Natural killer cell (primary cell): ENCODE data around the gene FUT3. TPM values are rescaled to one million over a fixed set of nuclear protein-coding genes. Genes with fewer than 3 reads are reported as not detected.

Experiments
- ATAC-seq, 3 donors: fragments of 150-1000 bp in 2 of 3; fragments of 200-7000 bp in 1 of 3; cut with Tn5 transposase; 1 replicate in 1 of 3; 2 replicates in 2 of 3; pipeline ENCODE4 v1.10.0; 2021; ENCODE audit warnings: mild to moderate bottlenecking in 2 of 3, moderate library complexity in 2 of 3
- DNase-seq, 2 donors: peaks; one replicate each; pipeline versions ENCODE4 v3.0.0 to v3.0.0-alpha.2; 2013 to 2021; ENCODE audit warnings: mixed read lengths in 1 of 2
- H3K27ac ChIP-seq: one replicate; pipeline ENCODE4 v1.5.1; 2013; ENCODE audit warnings: mild to moderate bottlenecking, low read length
- H3K27me3 ChIP-seq: one replicate; pipeline ENCODE4 v1.6.1; 2013; ENCODE audit warnings: low read length; ENCODE audit not compliant: control insufficient read depth, insufficient read depth
- H3K36me3 ChIP-seq: one replicate; pipeline ENCODE4 v1.6.1; 2013; ENCODE audit warnings: low read length; ENCODE audit not compliant: control insufficient read depth, insufficient read depth
- H3K4me1 ChIP-seq: one replicate; pipeline ENCODE4 v1.6.1; 2013; ENCODE audit warnings: low read length; ENCODE audit not compliant: control insufficient read depth, insufficient read depth
- H3K4me3 ChIP-seq: one replicate; pipeline ENCODE4 v1.5.1; 2013; ENCODE audit warnings: low read length
- H3K9me3 ChIP-seq: one replicate; pipeline ENCODE4 v1.6.1; 2013; ENCODE audit warnings: low read length; ENCODE audit not compliant: control insufficient read depth, insufficient read depth
- H3K27ac Mint-ChIP-seq, 2 donors: one replicate each; pipeline ENCODE4 v1.8.0; 2022; ENCODE audit warnings: mild to moderate bottlenecking in 2 of 2, mixed read lengths in 2 of 2, moderate library complexity in 1 of 2
- H3K27me3 Mint-ChIP-seq, 2 donors: one replicate each; pipeline ENCODE4 v1.8.0; 2022; ENCODE audit warnings: low read depth in 2 of 2, mixed read lengths in 2 of 2
- H3K36me3 Mint-ChIP-seq: one replicate; pipeline ENCODE4 v1.8.0; 2022; ENCODE audit warnings: mixed read lengths
- H3K4me1 Mint-ChIP-seq, 2 donors: one replicate each; pipeline ENCODE4 v1.8.0; 2022; ENCODE audit warnings: mixed read lengths in 2 of 2
- H3K4me3 Mint-ChIP-seq: one replicate; pipeline ENCODE4 v1.8.0; 2022; ENCODE audit warnings: mild to moderate bottlenecking, moderate library complexity, mixed read lengths
- H3K9me3 Mint-ChIP-seq, 2 donors: one replicate each; pipeline ENCODE4 v1.8.0; 2022; ENCODE audit warnings: mixed read lengths in 2 of 2
- WGBS: methylation state at CpG from one replicate; pipeline ENCODE4 v1.1.7; 2013; ENCODE audit warnings: missing lambda C conversion rate; ENCODE audit not compliant: insufficient coverage; 5-methylcytosine and 5-hydroxymethylcytosine counted together
- intact Hi-C: fragments of 100-400 bp; cut with micrococcal nuclease; formaldehyde crosslinking; loops from one replicate; pipeline ENCODE4 v1.14.2; 2022
- total RNA-seq, 4 donors: library from RNA; stranded (reverse); fragments of 120-200 nt in 1 of 4; gene quantifications; one replicate each; pipeline versions ENCODE4 v1.2.3 to v1.2.4, GENCODE V29; 2013 to 2022
- TF ChIP-seq, protein P1 (sequence below): fragments of 200-600 bp; IDR thresholded peaks from one replicate; pipeline ENCODE4 v1.8.0; 2022; ENCODE audit warnings: antibody characterized with exemption

FUT3 gene
- total RNA-seq, 3 donors from 2014 or later (not counting 1 experiment from before 2014, with no cell fraction given), result not detected

DNA sequence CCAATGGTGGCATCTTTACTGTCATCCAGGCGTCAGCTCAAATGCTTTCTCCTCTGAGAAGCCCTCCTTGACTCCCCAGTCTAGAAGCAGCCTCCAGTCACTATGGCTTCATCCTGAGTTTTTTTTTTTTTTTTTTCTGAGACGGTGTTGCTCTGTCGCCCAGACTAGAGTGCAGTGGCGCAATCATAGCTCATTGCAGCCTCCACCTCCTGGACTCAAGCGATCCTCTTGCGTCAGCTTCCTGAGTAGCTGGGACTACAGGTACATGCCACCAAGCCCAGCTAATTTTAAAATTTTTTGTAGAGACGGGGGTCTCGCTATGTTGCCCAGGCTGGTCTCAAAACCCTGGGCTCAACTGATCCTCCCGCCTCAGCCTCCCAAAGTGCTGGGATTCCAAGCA is 42.2 kb downstream of the FUT3 start:
- H3K4me1 Mint-ChIP-seq, result peaks cover 4 to 7% of the 10 kb centered on the region in 2 donors
- no peak overlapping the region for H3K27ac Mint-ChIP-seq
- Histone ChIP-seq H3K4me1 (peaks cover 13% of the 10 kb centered on the region), H3K27me3 (peaks cover 7% of the 10 kb centered on the region), H3K4me3 (no peak overlapping the region), H3K27ac (no peak overlapping the region), H3K9me3 (no peaks in the 10 kb centered on the region), H3K36me3 (no peaks in the 10 kb centered on the region)
- no peak overlapping the region for H3K4me3 Mint-ChIP-seq
- peaks cover 7 to 20% of the 10 kb centered on the region in 2 donors for H3K27me3 Mint-ChIP-seq
- intact Hi-C loops, result no loop called here
- H3K9me3 Mint-ChIP-seq, result no peaks in the 10 kb centered on the region
- DNase-seq (no peak), ATAC-seq (no peak)
- WGBS, result 84% methylated on average over 9 of the region's 9 CpGs
- H3K36me3 Mint-ChIP-seq, result no peaks in the 10 kb centered on the region
- TF ChIP-seq, protein P1, sequence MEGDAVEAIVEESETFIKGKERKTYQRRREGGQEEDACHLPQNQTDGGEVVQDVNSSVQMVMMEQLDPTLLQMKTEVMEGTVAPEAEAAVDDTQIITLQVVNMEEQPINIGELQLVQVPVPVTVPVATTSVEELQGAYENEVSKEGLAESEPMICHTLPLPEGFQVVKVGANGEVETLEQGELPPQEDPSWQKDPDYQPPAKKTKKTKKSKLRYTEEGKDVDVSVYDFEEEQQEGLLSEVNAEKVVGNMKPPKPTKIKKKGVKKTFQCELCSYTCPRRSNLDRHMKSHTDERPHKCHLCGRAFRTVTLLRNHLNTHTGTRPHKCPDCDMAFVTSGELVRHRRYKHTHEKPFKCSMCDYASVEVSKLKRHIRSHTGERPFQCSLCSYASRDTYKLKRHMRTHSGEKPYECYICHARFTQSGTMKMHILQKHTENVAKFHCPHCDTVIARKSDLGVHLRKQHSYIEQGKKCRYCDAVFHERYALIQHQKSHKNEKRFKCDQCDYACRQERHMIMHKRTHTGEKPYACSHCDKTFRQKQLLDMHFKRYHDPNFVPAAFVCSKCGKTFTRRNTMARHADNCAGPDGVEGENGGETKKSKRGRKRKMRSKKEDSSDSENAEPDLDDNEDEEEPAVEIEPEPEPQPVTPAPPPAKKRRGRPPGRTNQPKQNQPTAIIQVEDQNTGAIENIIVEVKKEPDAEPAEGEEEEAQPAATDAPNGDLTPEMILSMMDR, result no peak

DNA sequence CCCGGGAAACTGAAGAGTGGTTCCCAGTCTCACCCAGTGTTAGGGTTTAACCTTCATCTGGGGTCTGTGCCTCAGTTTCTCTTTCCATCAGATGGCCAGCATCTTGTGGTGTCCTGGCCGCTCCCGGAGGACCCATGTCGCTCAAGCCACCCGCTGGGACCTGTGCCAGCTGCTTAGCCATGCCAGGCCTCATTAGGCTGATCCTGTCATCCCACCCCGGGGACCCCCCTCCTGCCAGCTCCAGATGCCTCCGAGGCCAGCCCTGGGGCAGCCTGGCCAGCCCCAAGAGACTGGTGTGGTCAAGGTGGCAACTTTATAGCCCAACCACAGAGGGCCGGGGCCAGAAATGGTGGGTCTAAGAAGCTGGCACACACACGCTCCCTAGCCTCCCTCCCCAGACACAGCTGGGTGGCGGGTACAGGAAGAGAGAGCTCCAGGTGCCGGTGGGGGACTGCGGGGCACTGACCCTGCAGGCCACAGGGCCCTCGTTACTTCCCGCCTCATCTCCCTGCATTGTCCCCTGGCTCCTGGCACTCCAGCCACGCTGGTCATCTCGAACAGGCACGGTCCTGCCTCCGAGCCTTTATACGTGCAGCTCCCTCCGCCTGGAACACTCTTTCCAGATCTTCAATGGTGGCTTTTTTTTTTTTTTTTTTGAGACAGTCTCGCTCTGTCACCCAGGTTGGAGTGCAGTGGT is 43.0 kb downstream of the FUT3 start:
- H3K27ac Mint-ChIP-seq, result no peak overlapping the region
- WGBS, result 74% methylated on average over 20 of the region's 21 CpGs
- TF ChIP-seq, protein P1, result no peak
- peaks cover 21% of the 10 kb centered on the region for H3K4me1 ChIP-seq
- H3K9me3 ChIP-seq, result no peaks in the 10 kb centered on the region
- peaks cover 7 to 28% of the 10 kb centered on the region in 2 donors for H3K27me3 Mint-ChIP-seq
- no peak for ATAC-seq
- peaks cover 14% of the 10 kb centered on the region for H3K27me3 ChIP-seq
- H3K4me3 ChIP-seq, result no peak overlapping the region
- no peaks in the 10 kb centered on the region for H3K36me3 Mint-ChIP-seq
- H3K27ac ChIP-seq, result no peak overlapping the region
- intact Hi-C loops, result no loop called here
- H3K4me3 Mint-ChIP-seq, result no peak overlapping the region
- DNase-seq, result no peak
- H3K4me1 Mint-ChIP-seq, result peaks cover 11 to 14% of the 10 kb centered on the region in 2 donors
- no peaks in the 10 kb centered on the region for H3K36me3 ChIP-seq
- no peaks in the 10 kb centered on the region for H3K9me3 Mint-ChIP-seq

GRCh38 chr19:5806905-5807304 is 44.3 kb downstream of the FUT3 start:
- H3K36me3 Mint-ChIP-seq, result no peaks in the 10 kb centered on the region
- no peak overlapping the region for H3K4me3 ChIP-seq
- H3K4me1 Mint-ChIP-seq, result peaks cover 12 to 16% of the 10 kb centered on the region in 2 donors
- no peak overlapping the region for H3K27ac Mint-ChIP-seq
- no peaks in the 10 kb centered on the region for H3K9me3 ChIP-seq
- TF ChIP-seq, protein P1, result no peak
- H3K27me3 ChIP-seq, result peaks cover 25% of the 10 kb centered on the region
- intact Hi-C loops, result no loop called here
- 98% methylated on average over 5 of the region's 5 CpGs for WGBS
- H3K4me1 ChIP-seq, result peaks cover 25% of the 10 kb centered on the region
- H3K4me3 Mint-ChIP-seq, result no peak overlapping the region
- H3K36me3 ChIP-seq, result no peaks in the 10 kb centered on the region
- peaks cover 7 to 37% of the 10 kb centered on the region in 2 donors for H3K27me3 Mint-ChIP-seq
- H3K9me3 Mint-ChIP-seq, result no peaks in the 10 kb centered on the region
- no peak overlapping the region for H3K27ac ChIP-seq
- ATAC-seq, result no peak
- peak in 1 of 2 donors; percentile 19 for DNase-seq

DNA sequence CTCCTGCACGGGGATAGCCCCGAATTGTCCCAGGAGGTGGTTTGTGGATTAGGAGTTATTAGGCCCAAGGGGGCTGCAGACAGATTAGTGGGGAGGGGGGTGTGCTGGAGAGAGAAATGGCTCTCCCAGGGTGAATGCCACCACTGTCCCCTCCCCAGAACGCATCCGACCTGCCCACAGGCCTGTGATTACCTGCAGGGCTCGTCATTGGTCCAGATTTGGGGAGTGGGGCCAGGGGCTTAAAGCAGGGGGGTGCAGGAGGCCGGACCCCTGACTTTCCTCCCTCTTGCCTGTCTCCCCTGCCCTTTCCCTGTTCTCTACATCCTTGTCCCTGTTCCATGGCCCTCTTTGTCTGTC is 45.1 kb downstream of the FUT3 start:
- no peaks in the 10 kb centered on the region for H3K36me3 ChIP-seq
- H3K27ac ChIP-seq, result no peak overlapping the region
- intact Hi-C loops, result no loop called here
- Mint-ChIP-seq H3K4me1 (peaks cover 12 to 19% of the 10 kb centered on the region in 2 donors), H3K27me3 (peaks cover 7 to 40% of the 10 kb centered on the region in 2 donors), H3K4me3 (no peak overlapping the region), H3K9me3 (no peaks in the 10 kb centered on the region), H3K27ac (no peak overlapping the region), H3K36me3 (no peaks in the 10 kb centered on the region)
- H3K27me3 ChIP-seq, result peaks cover 33% of the 10 kb centered on the region
- no peak for ATAC-seq
- 50% methylated on average over 6 of the region's 6 CpGs for WGBS
- TF ChIP-seq, protein P1, result peak; percentile 6
- H3K9me3 ChIP-seq, result no peaks in the 10 kb centered on the region
- peaks cover 27% of the 10 kb centered on the region for H3K4me1 ChIP-seq
- H3K4me3 ChIP-seq, result no peak overlapping the region
- no peak for DNase-seq
